Gastroesophageal sphincter (tissue), 4 donors: ENCODE measurements around the gene SGMS1. TPM values are rescaled to one million over a fixed set of nuclear protein-coding genes. Genes with fewer than 3 reads are reported as not detected.

ENCODE experiments used
- ATAC-seq: fragments of 150-250 bp; one replicate; pipeline ENCODE4 v1.9.1; 2016; ENCODE audit warnings: mild to moderate bottlenecking, moderate library complexity
- H3K27ac ChIP-seq, 4 donors: fragments of 200-600 bp; sonication (generic) in 3 of 4; 1 replicate in 3 of 4; 2 replicates in 1 of 4; pipeline ENCODE4 v1.5.1; 2016 to 2019
- H3K27me3 ChIP-seq: fragments of 200-600 bp; sonication (generic); one replicate; pipeline ENCODE4 v1.5.1; 2019
- H3K36me3 ChIP-seq, 2 donors: fragments of 200-600 bp; sonication (generic); one replicate each; pipeline ENCODE4 v1.5.1; 2019; ENCODE audit warnings: control low read depth in 1 of 2
- H3K4me1 ChIP-seq, 3 donors: fragments of 200-600 bp; sonication (generic); 1 replicate in 2 of 3; 2 replicates in 1 of 3; pipeline ENCODE4 v1.5.1; 2016 to 2019; ENCODE audit warnings: control low read depth in 2 of 3
- H3K4me3 ChIP-seq, 2 donors: fragments of 200-600 bp; sonication (generic); one replicate each; pipeline ENCODE4 v1.5.1; 2019; ENCODE audit warnings: mild to moderate bottlenecking in 1 of 2, moderate library complexity in 1 of 2
- H3K9me3 ChIP-seq, 3 donors: fragments of 200-600 bp; sonication (generic); one replicate each; pipeline ENCODE4 v1.5.1; 2017 to 2019; ENCODE audit warnings: control low read depth in 2 of 3
- CTCF ChIP-seq, 4 experiments: fragments of 200-600 bp in 2 of 4; fragments of 450-650 bp in 2 of 4; sonication (generic) in 1 of 4; IDR thresholded peaks; one replicate each; pipeline ENCODE4 v1.5.1; 2017 to 2019; ENCODE audit warnings: antibody characterized with exemption in 4 of 4, mild to moderate bottlenecking in 2 of 4, moderate library complexity in 2 of 4
- EP300 ChIP-seq: sonication (generic); formaldehyde crosslinking; IDR thresholded peaks from one replicate; pipeline ENCODE4 v1.6.1; 2017; ENCODE audit warnings: antibody characterized with exemption, mild to moderate bottlenecking
- POLR2A ChIP-seq, 2 donors: fragments of 450-650 bp; IDR thresholded peaks; one replicate each; pipeline ENCODE4 v1.6.1; 2017; ENCODE audit warnings: antibody characterized with exemption in 2 of 2, mild to moderate bottlenecking in 2 of 2, moderate library complexity in 1 of 2
- POLR2AphosphoS5 ChIP-seq: sonication (generic); formaldehyde crosslinking; IDR thresholded peaks from one replicate; pipeline ENCODE4 v1.6.1; 2017; ENCODE audit warnings: antibody characterized with exemption
- WGBS, 2 donors: methylation state at CpG; one replicate each; pipeline ENCODE4 v1.1.5; 2018; ENCODE audit warnings: low coverage in 1 of 2; 5-methylcytosine and 5-hydroxymethylcytosine counted together
- total RNA-seq, 4 donors: library from RNA; depleted of rRNA; stranded (reverse); fragments of >200 nt; gene quantifications; one replicate each; pipeline ENCODE4 v1.1.0, GENCODE V29; 2016

The SGMS1 gene
- total RNA-seq, 4 donors from 2014 or later, result 57.7 to 116 (median 66.1) TPM

GRCh38 chr10:50405723-50406122 is 218.0 kb downstream of the SGMS1 start:
- Histone ChIP-seq H3K27me3 (no peaks in the 10 kb centered on the region), H3K4me3 (no peak overlapping the region), H3K27ac (no peak overlapping the region), H3K4me1 (no peaks in the 10 kb centered on the region), H3K36me3 (no peaks in the 10 kb centered on the region), H3K9me3 (peaks cover 0 to 5% (median 0%) of the 10 kb centered on the region in 3 donors)
- ATAC-seq, result no peak
- TF ChIP-seq EP300, result no peak
- no peak for TF ChIP-seq POLR2A (IDR thresholded peaks at IDR 0.05)
- no peak for TF ChIP-seq POLR2AphosphoS5
- TF ChIP-seq CTCF (IDR thresholded peaks at IDR 0.05), result no peak

- Histone ChIP-seq H3K4me1 (no peaks in the 10 kb centered on the region), H3K27ac (no peak overlapping the region), H3K9me3 (peaks cover 0 to 5% (median 0%) of the 10 kb centered on the region in 3 donors), H3K4me3 (no peak overlapping the region), H3K36me3 (no peaks in the 10 kb centered on the region), H3K27me3 (no peaks in the 10 kb centered on the region)
- TF ChIP-seq POLR2A (IDR thresholded peaks at IDR 0.05), result no peak
- TF ChIP-seq EP300, result no peak
- TF ChIP-seq CTCF (IDR thresholded peaks at IDR 0.05), result no peak
- WGBS, 2 donors, result 80 to 88% methylated on average over 6 to 7 of the region's 7 CpGs
- no peak for ATAC-seq
Observed at GRCh38 chr10:50404021-50404773, 219.6 kb downstream of the SGMS1 start.

GRCh38 chr10:50403074-50403473 is 220.7 kb downstream of the SGMS1 start:
- Histone ChIP-seq H3K4me3 (no peak overlapping the region), H3K27ac (no peak overlapping the region), H3K9me3 (peaks cover 0 to 5% (median 0%) of the 10 kb centered on the region in 3 donors), H3K27me3 (no peaks in the 10 kb centered on the region), H3K4me1 (no peaks in the 10 kb centered on the region), H3K36me3 (no peaks in the 10 kb centered on the region)
- WGBS, 2 donors, result 94 to 95% methylated on average over 6 of the region's 6 CpGs
- no peak for TF ChIP-seq POLR2A (IDR thresholded peaks at IDR 0.05)
- TF ChIP-seq POLR2AphosphoS5, result no peak
- TF ChIP-seq CTCF (IDR thresholded peaks at IDR 0.05), result no peak
- no peak for TF ChIP-seq EP300
- no peak for ATAC-seq

- Histone ChIP-seq H3K4me1 (peaks cover 0 to 4% (median 0%) of the 10 kb centered on the region in 3 donors), H3K27me3 (no peaks in the 10 kb centered on the region), H3K36me3 (no peaks in the 10 kb centered on the region), H3K9me3 (peaks cover 0 to 5% (median 0%) of the 10 kb centered on the region in 3 donors), H3K4me3 (no peak overlapping the region), H3K27ac (no peak overlapping the region)
- 100% methylated on average over 1 of the region's 1 CpG for WGBS, 2 donors
- TF ChIP-seq POLR2A (IDR thresholded peaks at IDR 0.05) (no peak), CTCF (IDR thresholded peaks at IDR 0.05) (no peak), POLR2AphosphoS5 (no peak), EP300 (no peak)
- no peak for ATAC-seq
Observed at GRCh38 chr10:50402466-50402865, 221.3 kb downstream of the SGMS1 start.

- Histone ChIP-seq H3K27me3 (no peaks in the 10 kb centered on the region), H3K4me3 (no peak overlapping the region), H3K4me1 (peaks cover 0 to 9% (median 0%) of the 10 kb centered on the region in 3 donors), H3K27ac (no peak overlapping the region), H3K36me3 (no peaks in the 10 kb centered on the region), H3K9me3 (no peaks in the 10 kb centered on the region)
- TF ChIP-seq POLR2AphosphoS5 (no peak), EP300 (no peak), CTCF (IDR thresholded peaks at IDR 0.05) (no peak), POLR2A (IDR thresholded peaks at IDR 0.05) (no peak)
- WGBS, 2 donors, result 92 to 100% methylated on average over 2 to 3 of the region's 3 CpGs
- ATAC-seq, result no peak
Observed at GRCh38 chr10:50400694-50401093, 223.1 kb downstream of the SGMS1 start.
